Brain microvascular endothelial cell (primary cell): ENCODE data around the gene TUNAR.

Source experiments
- DNase-seq: peaks from one replicate; pipeline ENCODE4 v3.0.0-alpha.2; 2020
- H3K27ac ChIP-seq: fragments of 250-450 bp; sonication (Bioruptor Pico); 2 replicates; pipeline ENCODE4 v1.5.1; 2020; ENCODE audit warnings: mild to moderate bottlenecking, moderate library complexity
- H3K27me3 ChIP-seq: fragments of 250-450 bp; sonication (Bioruptor Pico); replicated peaks from 2 replicates; pipeline ENCODE4 v1.5.1; 2020; ENCODE audit warnings: mild to moderate bottlenecking
- H3K36me3 ChIP-seq: fragments of 250-450 bp; sonication (Bioruptor Pico); replicated peaks from 2 replicates; pipeline ENCODE4 v1.5.1; 2020; ENCODE audit warnings: mild to moderate bottlenecking
- H3K4me3 ChIP-seq: 2 replicates; pipeline ENCODE4 v1.5.1; 2011; ENCODE audit warnings: low read depth, mild to moderate bottlenecking, control low read depth, low read length, moderate library complexity
- in situ Hi-C: cut with HindIII; loops from 2 replicates; pipeline ENCODE4 v1.10.0; 2017; ENCODE audit warnings: low sequenced_read_pairs, low pct_ligation_motif_present
- TF ChIP-seq, protein P1 (sequence below): IDR thresholded peaks from 2 replicates; pipeline ENCODE4 v1.5.1; 2011; ENCODE audit warnings: low read depth, mild to moderate bottlenecking, moderate library complexity, low read length, control low read depth, inconsistent platforms; ENCODE audit errors: missing control alignments

TUNAR gene

GRCh38 chr14:95886366-95887056, 9.9 kb downstream of the TUNAR start:
- Histone ChIP-seq H3K27me3 (no peaks in the 10 kb centered on the region), H3K27ac (no peak overlapping the region), H3K36me3 (no peaks in the 10 kb centered on the region), H3K4me3 (no peak overlapping the region)
- TF ChIP-seq, protein P1, sequence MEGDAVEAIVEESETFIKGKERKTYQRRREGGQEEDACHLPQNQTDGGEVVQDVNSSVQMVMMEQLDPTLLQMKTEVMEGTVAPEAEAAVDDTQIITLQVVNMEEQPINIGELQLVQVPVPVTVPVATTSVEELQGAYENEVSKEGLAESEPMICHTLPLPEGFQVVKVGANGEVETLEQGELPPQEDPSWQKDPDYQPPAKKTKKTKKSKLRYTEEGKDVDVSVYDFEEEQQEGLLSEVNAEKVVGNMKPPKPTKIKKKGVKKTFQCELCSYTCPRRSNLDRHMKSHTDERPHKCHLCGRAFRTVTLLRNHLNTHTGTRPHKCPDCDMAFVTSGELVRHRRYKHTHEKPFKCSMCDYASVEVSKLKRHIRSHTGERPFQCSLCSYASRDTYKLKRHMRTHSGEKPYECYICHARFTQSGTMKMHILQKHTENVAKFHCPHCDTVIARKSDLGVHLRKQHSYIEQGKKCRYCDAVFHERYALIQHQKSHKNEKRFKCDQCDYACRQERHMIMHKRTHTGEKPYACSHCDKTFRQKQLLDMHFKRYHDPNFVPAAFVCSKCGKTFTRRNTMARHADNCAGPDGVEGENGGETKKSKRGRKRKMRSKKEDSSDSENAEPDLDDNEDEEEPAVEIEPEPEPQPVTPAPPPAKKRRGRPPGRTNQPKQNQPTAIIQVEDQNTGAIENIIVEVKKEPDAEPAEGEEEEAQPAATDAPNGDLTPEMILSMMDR, result no peak
- no peak for DNase-seq
- in situ Hi-C loops, result no loop called here

- Histone ChIP-seq H3K4me3 (no peak overlapping the region), H3K27me3 (no peaks in the 10 kb centered on the region), H3K27ac (no peak overlapping the region), H3K36me3 (no peaks in the 10 kb centered on the region)
- in situ Hi-C loops, result no loop called here
- TF ChIP-seq, protein P1, result no peak
- DNase-seq, result no peak
These were observed 10.7 kb downstream of the TUNAR start for GRCh38 chr14:95887351-95887750.

- DNase-seq, result no peak
- H3K36me3 ChIP-seq, result no peaks in the 10 kb centered on the region
- no peak overlapping the region for H3K27ac ChIP-seq
- no peaks in the 10 kb centered on the region for H3K27me3 ChIP-seq
- TF ChIP-seq, protein P1, result no peak
- in situ Hi-C loops, result no loop called here
- H3K4me3 ChIP-seq, result no peak overlapping the region
These were observed 12.8 kb downstream of the TUNAR start for GRCh38 chr14:95889236-95889979.

GRCh38 chr14:95891742-95892141, 15.1 kb downstream of the TUNAR start:
- H3K4me3 ChIP-seq, result no peak overlapping the region
- no peak overlapping the region for H3K27ac ChIP-seq
- in situ Hi-C loops, result no loop called here
- DNase-seq, result no peak
- TF ChIP-seq, protein P1, result no peak
- H3K36me3 ChIP-seq, result no peaks in the 10 kb centered on the region
- no peaks in the 10 kb centered on the region for H3K27me3 ChIP-seq

- no peak overlapping the region for H3K27ac ChIP-seq
- H3K36me3 ChIP-seq, result no peaks in the 10 kb centered on the region
- H3K4me3 ChIP-seq, result no peak overlapping the region
- DNase-seq, result no peak
- in situ Hi-C loops, result no loop called here
- TF ChIP-seq, protein P1, result no peak
- H3K27me3 ChIP-seq, result no peaks in the 10 kb centered on the region
These were observed 15.5 kb downstream of the TUNAR start for GRCh38 chr14:95892142-95892541.

DNA sequence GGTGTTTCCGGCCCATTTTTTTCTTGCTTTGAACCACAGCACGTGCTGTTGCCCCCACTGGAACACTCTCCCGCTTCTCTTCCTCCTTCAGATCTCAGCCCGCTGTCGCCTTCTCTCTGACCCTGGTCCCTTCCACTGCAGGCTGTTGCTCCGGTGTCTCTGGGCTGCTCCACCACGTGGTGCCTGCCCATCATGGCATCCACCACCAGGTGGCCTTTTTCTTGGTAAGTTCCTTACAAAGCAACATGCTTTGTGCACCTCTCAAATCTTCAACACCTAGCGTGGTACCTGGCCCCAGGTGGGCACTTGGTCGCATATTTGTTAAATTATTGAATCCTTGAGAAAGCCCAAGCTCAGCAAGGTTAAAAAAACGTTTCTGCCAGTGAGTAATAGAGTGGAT, 19.1 kb downstream of the TUNAR start:
- H3K27ac ChIP-seq, result no peak overlapping the region
- H3K4me3 ChIP-seq, result no peak overlapping the region
- no peaks in the 10 kb centered on the region for H3K36me3 ChIP-seq
- TF ChIP-seq, protein P1, result peak; percentile 26
- no peaks in the 10 kb centered on the region for H3K27me3 ChIP-seq
- in situ Hi-C loops, result no loop called here
- DNase-seq, result no peak
